Embryonic facial prominence (tissue), 1 donor: ENCODE measurements around the gene BCL6B.
A peak's percentile ranks its signal among the peaks of the same experiment; 100 is the strongest.
"Not testable (repeated sequence)": the region's sequence is repeated elsewhere in the genome, so short reads cannot be mapped to it uniquely, and the experiment has no call there.

Source experiments
- DNase-seq: peaks from one replicate; pipeline ENCODE4 v3.0.0-alpha.2; 2016; ENCODE audit errors: extremely low spot score

BCL6B gene

GRCh38 chr17:7027335-7027734 lies 4.5 kb downstream of the BCL6B start:
- no peak for DNase-seq

GRCh38 chr17:7029096-7029495 lies 6.2 kb downstream of the BCL6B start:
- DNase-seq, result no peak

GRCh38 chr17:7029659-7030058 lies 6.8 kb downstream of the BCL6B start:
- DNase-seq, result no peak

GRCh38 chr17:7034955-7035590 lies 12.2 kb downstream of the BCL6B start:
- DNase-seq, result no peak

- peak; percentile 91 for DNase-seq
These were observed 12.9 kb downstream of the BCL6B start, which contains the start of gene SLC16A13 for GRCh38 chr17:7035591-7036368. SLC16A13 (plus strand) TSS chr17:7036015; CDS start chr17:7036383, 368 bp downstream.

GRCh38 chr17:7038025-7038862 lies 15.4 kb downstream of the BCL6B start:
- DNase-seq, result no peak

- no peak for DNase-seq
These were observed 17.0 kb downstream of the BCL6B start for GRCh38 chr17:7039832-7040231.

GRCh38 chr17:7041607-7042500 lies 19.0 kb downstream of the BCL6B start:
- DNase-seq, result no peak

- DNase-seq, result peak; percentile 20
These were observed 19.8 kb downstream of the BCL6B start for GRCh38 chr17:7042501-7043181.

- no peak for DNase-seq
These were observed 20.3 kb downstream of the BCL6B start for GRCh38 chr17:7043182-7043496.

- DNase-seq, result no peak
These were observed 20.8 kb downstream of the BCL6B start, which contains the start of gene SLC16A11 for GRCh38 chr17:7043497-7044198. SLC16A11 (minus strand) TSS chr17:7044092; CDS start chr17:7043513, 579 bp downstream.

GRCh38 chr17:7045492-7046126 lies 22.8 kb downstream of the BCL6B start:
- peak; percentile 59 for DNase-seq

- DNase-seq, result no peak
These were observed 23.4 kb downstream of the BCL6B start for GRCh38 chr17:7046127-7046724.

GRCh38 chr17:7046725-7047397 lies 24.0 kb downstream of the BCL6B start:
- not testable (repeated sequence) for DNase-seq

- no peak for DNase-seq
These were observed 24.7 kb downstream of the BCL6B start for GRCh38 chr17:7047566-7047965.

- DNase-seq, result no peak
These were observed 26.1 kb downstream of the BCL6B start for GRCh38 chr17:7048968-7049367.

- DNase-seq, result not testable (repeated sequence)
These were observed 27.7 kb downstream of the BCL6B start for GRCh38 chr17:7050583-7050982.

- DNase-seq, result no peak
These were observed 33.5 kb downstream of the BCL6B start for GRCh38 chr17:7056386-7056785.
